PC-9 (cell line): ENCODE data around the gene ADGRG7.

Experiments used
- EZH2 ChIP-seq: fragments of 200-600 bp; sonication (generic); IDR thresholded peaks from 2 replicates; pipeline ENCODE4 v1.8.0; 2017; ENCODE audit warnings: antibody characterized with exemption, low read depth
- TF ChIP-seq, protein P1 (sequence below): fragments of 200-600 bp; sonication (generic); conservative IDR thresholded peaks from 2 replicates; pipeline ENCODE4 v1.6.1; 2017; ENCODE audit warnings: mixed run types, antibody characterized with exemption, mild to moderate bottlenecking, moderate library complexity

DNA sequence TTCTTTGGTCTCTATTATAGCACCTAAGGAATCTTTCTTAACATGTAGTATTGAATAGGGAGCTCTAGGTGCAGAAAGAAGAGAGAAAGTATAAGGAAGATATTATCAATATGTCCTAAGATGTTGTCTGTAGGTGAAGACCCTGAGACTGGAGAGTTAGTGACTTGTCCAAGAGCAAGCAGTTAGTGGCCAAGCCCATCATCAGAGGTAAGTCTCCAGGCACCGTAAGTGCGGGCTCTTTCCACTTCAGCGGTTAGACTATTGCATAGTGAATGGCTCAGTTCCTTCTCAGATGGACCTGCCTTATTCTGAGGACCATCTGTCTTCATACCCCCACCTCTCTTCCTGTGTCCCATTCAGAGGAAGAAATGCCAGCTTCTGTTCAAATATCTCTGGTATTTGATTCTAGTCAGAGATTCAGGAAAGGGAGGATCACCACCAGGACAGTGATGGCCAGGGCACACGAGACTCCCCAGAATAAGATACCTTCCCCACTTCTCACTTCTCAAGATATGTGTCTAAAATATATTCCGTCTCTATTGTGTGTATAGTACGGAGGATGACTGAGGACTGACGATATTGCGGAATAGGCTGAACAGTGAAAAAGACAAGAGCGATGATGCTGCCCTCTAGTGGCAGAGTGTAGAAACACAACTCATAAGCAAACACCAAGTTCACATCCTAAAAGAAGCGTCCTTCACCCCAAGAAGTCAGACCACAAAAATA lies 19.1 kb upstream of the ADGRG7 start:
- TF ChIP-seq, protein P1, sequence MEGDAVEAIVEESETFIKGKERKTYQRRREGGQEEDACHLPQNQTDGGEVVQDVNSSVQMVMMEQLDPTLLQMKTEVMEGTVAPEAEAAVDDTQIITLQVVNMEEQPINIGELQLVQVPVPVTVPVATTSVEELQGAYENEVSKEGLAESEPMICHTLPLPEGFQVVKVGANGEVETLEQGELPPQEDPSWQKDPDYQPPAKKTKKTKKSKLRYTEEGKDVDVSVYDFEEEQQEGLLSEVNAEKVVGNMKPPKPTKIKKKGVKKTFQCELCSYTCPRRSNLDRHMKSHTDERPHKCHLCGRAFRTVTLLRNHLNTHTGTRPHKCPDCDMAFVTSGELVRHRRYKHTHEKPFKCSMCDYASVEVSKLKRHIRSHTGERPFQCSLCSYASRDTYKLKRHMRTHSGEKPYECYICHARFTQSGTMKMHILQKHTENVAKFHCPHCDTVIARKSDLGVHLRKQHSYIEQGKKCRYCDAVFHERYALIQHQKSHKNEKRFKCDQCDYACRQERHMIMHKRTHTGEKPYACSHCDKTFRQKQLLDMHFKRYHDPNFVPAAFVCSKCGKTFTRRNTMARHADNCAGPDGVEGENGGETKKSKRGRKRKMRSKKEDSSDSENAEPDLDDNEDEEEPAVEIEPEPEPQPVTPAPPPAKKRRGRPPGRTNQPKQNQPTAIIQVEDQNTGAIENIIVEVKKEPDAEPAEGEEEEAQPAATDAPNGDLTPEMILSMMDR, result peak; percentile 100
- no peak for TF ChIP-seq EZH2
